Measurements from ENCODE around the gene TCL1A. TPM values are rescaled to one million over a fixed set of nuclear protein-coding genes. Genes with fewer than 3 reads are reported as not detected.

Gene TCL1A
- total and polyA plus RNA-seq, 2 donors (not counting 3 experiments of a cell fraction or from before 2014, with no cell fraction given) = not detected

GRCh38 chr14:95705518-95705917 is 8.4 kb downstream of the TCL1A start:
- Histone ChIP-seq H4K20me1 (replicated peaks; ENCODE audit: control insufficient read depth, extremely low read depth, insufficient read depth, low read length) (no peaks in the 10 kb centered on the region), H3K36me3 (ENCODE audit: control insufficient read depth in 2 of 2, extremely low read depth in 1 of 2, insufficient read depth in 2 of 2, low read length in 2 of 2) (no peaks in the 10 kb centered on the region), H3K27ac (ENCODE audit: insufficient read depth, low read depth, low read length) (no peak overlapping the region), H3K9ac (replicated peaks; ENCODE audit: extremely low read depth, insufficient read depth, low read length) (no peak overlapping the region), H3K27me3 (ENCODE audit: control insufficient read depth in 2 of 2, insufficient read depth in 2 of 2, low read length in 2 of 2) (no peaks in the 10 kb centered on the region), H3K9me3 (replicated peaks; ENCODE audit: control insufficient read depth, insufficient read depth, low read length) (no peaks in the 10 kb centered on the region), H2AFZ (ENCODE audit: low read depth, low read length) (no peak overlapping the region), H3K4me3 (replicated peaks in 1 of 3; ENCODE audit: insufficient read depth in 1 of 3, low read depth in 1 of 3, low read length in 3 of 3) (no peak overlapping the region), H3K9me1 (replicated peaks; ENCODE audit: control insufficient read depth, extremely low read depth, insufficient read depth, low read length) (no peaks in the 10 kb centered on the region), H3K4me1 (ENCODE audit: control insufficient read depth, extremely low read depth, insufficient read depth, low read length) (peaks cover 11% of the 10 kb centered on the region), H3K79me2 (ENCODE audit: control insufficient read depth, insufficient read depth, low read length) (no peaks in the 10 kb centered on the region), H3K4me2 (ENCODE audit: insufficient read depth, low read length) (no peak overlapping the region)
- intact Hi-C loops (cut with micrococcal nuclease) = no loop called here
- BruUV-seq (replicated peaks) = no TSS peak
- TF ChIP-seq GATA2 (IDR thresholded peaks at IDR 0.05; ENCODE audit: insufficient read depth, insufficient read length, low read depth, low read length) (no peak), JUN (IDR thresholded peaks at IDR 0.05; ENCODE audit: borderline replicate concordance, insufficient read depth, insufficient read length, low read depth) (no peak), POLR2AphosphoS5 (IDR thresholded peaks at IDR 0.05; ENCODE audit: insufficient read depth, low read depth, low read length) (no peak), EZH2 (IDR thresholded peaks at IDR 0.05; ENCODE audit: borderline replicate concordance, low read depth, low read length, severe bottlenecking) (no peak)
- ChIA-PET POLR2A (no interaction called here), CTCF (no interaction called here)
- no peak for FAIRE-seq
- DNase-seq (ENCODE audit: low read depth, low spot score) = no peak
- dilution Hi-C loops (cut with MboI; ENCODE audit: extremely low pct_ligation_motif_present, low sequenced_read_pairs) = no loop called here

- CTCF ChIA-PET = interaction anchor here (0.7 to 1.3 kb wide), 3 partner anchors 12 to 36 kb away, joined by 3 to 4 read pairs (median 4); no protein-coding TSS in a partner anchor
- peaks cover 11% of the 10 kb centered on the region for H3K4me1 ChIP-seq (ENCODE audit: control insufficient read depth, extremely low read depth, insufficient read depth, low read length)
- H3K36me3 ChIP-seq (ENCODE audit: control insufficient read depth in 2 of 2, extremely low read depth in 1 of 2, insufficient read depth in 2 of 2, low read length in 2 of 2) = no peaks in the 10 kb centered on the region
- H2AFZ ChIP-seq (ENCODE audit: low read depth, low read length) = no peak overlapping the region
- dilution Hi-C loops (cut with MboI; ENCODE audit: extremely low pct_ligation_motif_present, low sequenced_read_pairs) (no loop called here), intact Hi-C loops (cut with micrococcal nuclease) (no loop called here)
- no peak for FAIRE-seq
- DNase-seq (ENCODE audit: low read depth, low spot score) = peak; percentile 19
- peak; percentile 78 for TF ChIP-seq FOS (IDR thresholded peaks at IDR 0.05; ENCODE audit: borderline replicate concordance, insufficient read depth, low read length)
- TF ChIP-seq MYC (IDR thresholded peaks at IDR 0.05; ENCODE audit: low read depth, low read length) = no peak
- H3K4me2 ChIP-seq (ENCODE audit: insufficient read depth, low read length) = peak overlapping the region; percentile 58
- H3K9me1 ChIP-seq (replicated peaks; ENCODE audit: control insufficient read depth, extremely low read depth, insufficient read depth, low read length) = no peaks in the 10 kb centered on the region
- no peak overlapping the region for H3K9ac ChIP-seq (replicated peaks; ENCODE audit: extremely low read depth, insufficient read depth, low read length)
- H3K27me3 ChIP-seq (ENCODE audit: control insufficient read depth in 2 of 2, insufficient read depth in 2 of 2, low read length in 2 of 2) = no peaks in the 10 kb centered on the region
- no peaks in the 10 kb centered on the region for H4K20me1 ChIP-seq (replicated peaks; ENCODE audit: control insufficient read depth, extremely low read depth, insufficient read depth, low read length)
- POLR2A ChIA-PET = no interaction called here
- no peaks in the 10 kb centered on the region for H3K9me3 ChIP-seq (replicated peaks; ENCODE audit: control insufficient read depth, insufficient read depth, low read length)
- H3K4me3 ChIP-seq (replicated peaks in 1 of 3; ENCODE audit: insufficient read depth in 1 of 3, low read depth in 1 of 3, low read length in 3 of 3) = no peak overlapping the region
- BruUV-seq (replicated peaks) = no TSS peak
- no peaks in the 10 kb centered on the region for H3K79me2 ChIP-seq (ENCODE audit: control insufficient read depth, insufficient read depth, low read length)
- H3K27ac ChIP-seq (ENCODE audit: insufficient read depth, low read depth, low read length) = no peak overlapping the region
Measured at GRCh38 chr14:95703805-95704204, 10.1 kb downstream of the TCL1A start.

Measured in endothelial cell of umbilical vein (primary cell).